Neural cell (in vitro differentiated cells): Measurements from ENCODE around the gene SLC22A14. TPM values are rescaled to one million over a fixed set of nuclear protein-coding genes. Genes with fewer than 3 reads are reported as not detected.

Experiments used
- H2AFZ ChIP-seq: fragments of 200-600, 300-800 bp; sonication (generic), shearing (Covaris generic); 2 replicates; pipeline ENCODE4 v1.6.0; 2014; ENCODE audit warnings: low read depth, mild to moderate bottlenecking, antibody characterized with exemption, low read length, moderate library complexity
- H3F3A ChIP-seq: fragments of 200-600 bp; shearing (Covaris generic); 2 replicates; pipeline ENCODE4 v1.6.1; 2016; ENCODE audit warnings: mild to moderate bottlenecking, moderate library complexity, mixed read lengths, antibody characterized with exemption, low read length; ENCODE audit not compliant: insufficient read depth, poor library complexity, severe bottlenecking
- H3K27ac ChIP-seq: fragments of 200-600, 300-800 bp; sonication (generic), shearing (Covaris generic); 2 replicates; pipeline ENCODE4 v1.5.1; 2014; ENCODE audit warnings: mild to moderate bottlenecking, low read length, moderate library complexity
- H3K27me3 ChIP-seq: fragments of 300-800, 200-600 bp; sonication (generic), shearing (Covaris generic); 2 replicates; pipeline ENCODE4 v1.6.0; 2014; ENCODE audit warnings: mild to moderate bottlenecking, low read depth, low read length, moderate library complexity; ENCODE audit not compliant: insufficient read depth
- H3K36me3 ChIP-seq: fragments of 300-800, 200-600 bp; sonication (generic), shearing (Covaris generic); 2 replicates; pipeline ENCODE4 v1.5.1; 2014; ENCODE audit warnings: mild to moderate bottlenecking, antibody characterized with exemption, low read length, moderate library complexity; ENCODE audit not compliant: insufficient read depth
- H3K4me2 ChIP-seq: fragments of 300-800, 200-600 bp; sonication (generic), shearing (Covaris generic); 2 replicates; pipeline ENCODE4 v1.6.0; 2014; ENCODE audit warnings: mild to moderate bottlenecking, low read length
- H3K4me3 ChIP-seq: fragments of 300-800, 200-600 bp; sonication (generic), shearing (Covaris generic); 2 replicates; pipeline ENCODE4 v1.5.1; 2014; ENCODE audit warnings: mild to moderate bottlenecking, low read length, moderate library complexity
- H3K79me2 ChIP-seq: fragments of 200-600 bp; shearing (Covaris generic); replicated peaks from 2 replicates; pipeline ENCODE4 v1.6.0; 2014; ENCODE audit warnings: mild to moderate bottlenecking, low read length, moderate library complexity; ENCODE audit not compliant: insufficient read depth
- H3K9ac ChIP-seq: fragments of 300-800, 200-600 bp; sonication (generic), shearing (Covaris generic); 2 replicates; pipeline ENCODE4 v1.6.1; 2016; ENCODE audit warnings: mild to moderate bottlenecking, low read length, mixed read lengths
- H3K9me2 ChIP-seq: fragments of 200-600 bp; shearing (Covaris generic); 2 replicates; pipeline ENCODE4 v1.6.1; 2016; ENCODE audit warnings: mild to moderate bottlenecking, low read length, mixed read lengths; ENCODE audit not compliant: insufficient read depth
- H3K9me3 ChIP-seq: fragments of 200-600, 300-800 bp; sonication (generic), shearing (Covaris generic); 2 replicates; pipeline ENCODE4 v1.6.1; 2016; ENCODE audit warnings: mild to moderate bottlenecking, mixed run types, low read length, moderate library complexity, mixed read lengths
- H4K20me1 ChIP-seq: fragments of 200-600 bp; shearing (Covaris generic); 2 replicates; pipeline ENCODE4 v1.6.1; 2016; ENCODE audit warnings: mild to moderate bottlenecking, mixed run types; ENCODE audit not compliant: insufficient read depth
- CTCF ChIP-seq: fragments of 450-650 bp; IDR thresholded peaks from 2 replicates; pipeline ENCODE4 v1.5.1; 2014; ENCODE audit warnings: antibody characterized with exemption, mild to moderate bottlenecking, moderate library complexity; ENCODE audit not compliant: poor library complexity, severe bottlenecking
- EP300 ChIP-seq: fragments of 450-650 bp; conservative IDR thresholded peaks from 2 replicates; pipeline ENCODE4 v1.6.1; 2014; ENCODE audit warnings: antibody characterized with exemption, mild to moderate bottlenecking, moderate library complexity; ENCODE audit not compliant: poor library complexity, severe bottlenecking
- EZH2 ChIP-seq: fragments of 200-600, 300-800 bp; shearing (Covaris generic), sonication (generic); IDR thresholded peaks from 2 replicates; pipeline ENCODE4 v1.6.1; 2014; ENCODE audit warnings: antibody characterized with exemption, low read length, borderline replicate concordance, mild to moderate bottlenecking; ENCODE audit not compliant: insufficient read depth, poor library complexity, severe bottlenecking
- MXI1 ChIP-seq: fragments of 450-650 bp; conservative IDR thresholded peaks from 2 replicates; pipeline ENCODE4 v1.6.1; 2014; ENCODE audit warnings: antibody characterized with exemption, mild to moderate bottlenecking; ENCODE audit not compliant: poor library complexity, severe bottlenecking
- POLR2AphosphoS5 ChIP-seq: IDR thresholded peaks from 2 replicates; pipeline ENCODE4 v1.6.1; 2012
- RAD21 ChIP-seq: fragments of 450-650 bp; conservative IDR thresholded peaks from 2 replicates; pipeline ENCODE4 v1.6.1; 2014; ENCODE audit warnings: antibody characterized with exemption, mild to moderate bottlenecking, moderate library complexity
- REST ChIP-seq: IDR thresholded peaks from 2 replicates; pipeline ENCODE4 v1.6.1; 2012; ENCODE audit warnings: borderline replicate concordance
- SMC3 ChIP-seq: fragments of 450-650 bp; conservative IDR thresholded peaks from 2 replicates; pipeline ENCODE4 v1.6.1; 2014; ENCODE audit warnings: antibody characterized with exemption, mild to moderate bottlenecking, moderate library complexity; ENCODE audit not compliant: poor library complexity
- TAF1 ChIP-seq: IDR thresholded peaks from 2 replicates; pipeline ENCODE4 v1.6.1; 2012; ENCODE audit warnings: low read depth
- polyA plus RNA-seq: library from polyadenylated mRNA; depleted of rRNA; stranded (reverse); fragments of >200 nt; gene quantifications from 2 replicates; pipeline ENCODE4 v1.2.3, GENCODE V29; 2014

Gene SLC22A14
- polyA plus RNA-seq, 1 donor from 2014 or later: 0.25 TPM

- TF ChIP-seq SMC3 (no peak), EP300 (no peak), TAF1 (no peak)
- no peak overlapping the region for H3K27ac ChIP-seq
- no peaks in the 10 kb centered on the region for H3K27me3 ChIP-seq
- no peak overlapping the region for H3K4me2 ChIP-seq
- no peak overlapping the region for H3K9ac ChIP-seq
- H3K4me3 ChIP-seq: no peak overlapping the region
- H2AFZ ChIP-seq: no peak overlapping the region
- H3K79me2 ChIP-seq: no peaks in the 10 kb centered on the region
- no peaks in the 10 kb centered on the region for H3K9me2 ChIP-seq
- no peaks in the 10 kb centered on the region for H3K36me3 ChIP-seq
- H3K9me3 ChIP-seq: no peaks in the 10 kb centered on the region
- no peaks in the 10 kb centered on the region for H3F3A ChIP-seq
- H4K20me1 ChIP-seq: no peaks in the 10 kb centered on the region
Measured at GRCh38 chr3:38331257-38332022, 49.3 kb downstream of the SLC22A14 start.

- Histone ChIP-seq H4K20me1 (no peaks in the 10 kb centered on the region), H3K36me3 (no peaks in the 10 kb centered on the region)
Measured at GRCh38 chr3:38332201-38332600, 50.1 kb downstream of the SLC22A14 start.

More at GRCh38 chr3:38332201-38332600, 50.1 kb downstream of the SLC22A14 start:
- Histone ChIP-seq H3K79me2 (no peaks in the 10 kb centered on the region), H3K9ac (no peak overlapping the region), H3K4me3 (no peak overlapping the region), H3K9me2 (no peaks in the 10 kb centered on the region), H3K27me3 (no peaks in the 10 kb centered on the region), H3F3A (no peaks in the 10 kb centered on the region), H2AFZ (no peak overlapping the region), H3K9me3 (no peaks in the 10 kb centered on the region), H3K27ac (no peak overlapping the region), H3K4me2 (no peak overlapping the region)
- TF ChIP-seq POLR2AphosphoS5 (no peak), TAF1 (no peak), EP300 (no peak), EZH2 (no peak), REST (no peak), CTCF (no peak), MXI1 (no peak), SMC3 (no peak), RAD21 (no peak)
